ENCODE data around the gene CYP4A11.
"Not testable (repeated sequence)": the region's sequence is repeated elsewhere in the genome, so short reads cannot be mapped to it uniquely, and the experiment has no call there.

Gene CYP4A11

GRCh38 chr1:46942086-46942485 lies 810 bp upstream of the CYP4A11 start:
- no peaks in the 10 kb centered on the region for H3K36me3 Mint-ChIP-seq
- H3K4me3 Mint-ChIP-seq = no peak overlapping the region
- H3K27me3 Mint-ChIP-seq = no peaks in the 10 kb centered on the region
- H3K27ac Mint-ChIP-seq = no peak overlapping the region
- H3K9me3 Mint-ChIP-seq = no peaks in the 10 kb centered on the region
- ATAC-seq (replicated peaks) (no peak), DNase-seq (no peak)
- no peaks in the 10 kb centered on the region for H3K4me1 Mint-ChIP-seq

GRCh38 chr1:46940307-46940706 lies 969 bp downstream of the CYP4A11 start:
- DNase-seq = no peak
- no peak overlapping the region for H3K4me3 Mint-ChIP-seq
- no peak for ATAC-seq (replicated peaks)

DNA sequence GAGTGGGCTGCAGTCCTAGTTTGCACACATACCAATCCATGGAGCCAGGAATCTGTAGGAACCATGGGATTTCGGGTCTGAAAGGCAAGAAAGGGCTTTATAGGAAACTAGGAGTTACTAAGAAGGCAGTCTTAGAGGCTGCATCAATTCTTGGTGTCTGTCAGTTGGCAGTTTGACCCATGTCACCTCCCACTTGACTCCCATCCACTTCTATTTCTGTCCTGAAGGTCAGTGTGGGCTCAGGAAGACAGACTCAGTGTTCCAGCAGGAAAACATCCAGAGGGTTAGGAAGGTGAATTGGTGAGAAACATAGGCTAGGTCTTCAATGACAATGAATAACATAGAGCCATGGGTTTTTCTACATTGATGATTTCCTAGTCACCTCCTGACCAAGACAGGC lies 4.0 kb downstream of the CYP4A11 start:
- H3K4me1 Mint-ChIP-seq = no peaks in the 10 kb centered on the region
- no peak for DNase-seq
- H3K36me3 Mint-ChIP-seq = no peaks in the 10 kb centered on the region
- H3K27ac Mint-ChIP-seq = no peak overlapping the region
- ATAC-seq (replicated peaks) = no peak
- H3K4me3 Mint-ChIP-seq = no peak overlapping the region
- peaks cover 0 to 4% of the 10 kb centered on the region in 2 donors for H3K27me3 Mint-ChIP-seq
- H3K9me3 Mint-ChIP-seq = no peaks in the 10 kb centered on the region

More at GRCh38 chr1:46940307-46940706, 969 bp downstream of the CYP4A11 start:
- Mint-ChIP-seq H3K36me3 (no peaks in the 10 kb centered on the region), H3K9me3 (no peaks in the 10 kb centered on the region), H3K27me3 (peaks cover 0 to 4% of the 10 kb centered on the region in 2 donors), H3K4me1 (no peaks in the 10 kb centered on the region), H3K27ac (no peak overlapping the region)

DNA sequence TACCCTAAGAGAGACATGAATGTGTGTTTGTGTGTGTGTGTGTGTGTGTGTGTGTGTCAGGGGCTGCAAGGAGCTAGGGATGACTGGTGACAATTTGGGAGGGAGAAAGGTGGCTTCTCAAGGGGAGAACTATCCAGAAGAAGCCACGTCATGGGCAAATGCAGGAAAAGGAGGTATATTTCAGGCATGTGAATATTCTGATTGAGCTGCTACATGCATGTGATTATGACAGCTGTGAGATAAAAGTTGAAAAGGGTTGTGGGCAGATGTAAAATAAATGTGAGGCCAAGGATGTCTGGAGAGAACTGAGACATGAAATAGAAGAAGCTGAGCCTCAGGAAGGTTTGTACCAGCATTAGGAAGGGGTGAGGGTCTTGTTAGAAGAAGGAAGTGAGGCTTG lies 4.5 kb downstream of the CYP4A11 start:
- Mint-ChIP-seq H3K27me3 (peaks cover 0 to 4% of the 10 kb centered on the region in 2 donors), H3K36me3 (no peaks in the 10 kb centered on the region), H3K4me1 (no peaks in the 10 kb centered on the region), H3K27ac (no peak overlapping the region), H3K4me3 (no peak overlapping the region), H3K9me3 (no peaks in the 10 kb centered on the region)
- no peak for DNase-seq
- no peak for ATAC-seq (replicated peaks)

GRCh38 chr1:46934852-46935251 lies 6.4 kb downstream of the CYP4A11 start:
- H3K27me3 Mint-ChIP-seq = peaks cover 14 to 16% of the 10 kb centered on the region in 2 donors
- not testable (repeated sequence) for H3K4me1 Mint-ChIP-seq; H3K27ac Mint-ChIP-seq; H3K9me3 Mint-ChIP-seq; H3K36me3 Mint-ChIP-seq; ATAC-seq (replicated peaks); DNase-seq; H3K4me3 Mint-ChIP-seq

- H3K27me3 Mint-ChIP-seq = peaks cover 28 to 33% of the 10 kb centered on the region in 2 donors
- DNase-seq; ATAC-seq (replicated peaks); H3K4me1 Mint-ChIP-seq; H3K4me3 Mint-ChIP-seq; H3K9me3 Mint-ChIP-seq; H3K27ac Mint-ChIP-seq; H3K36me3 Mint-ChIP-seq: not testable (repeated sequence)
These were observed 9.3 kb downstream of the CYP4A11 start for GRCh38 chr1:46932020-46932419.

GRCh38 chr1:46931151-46931550 lies 10.1 kb downstream of the CYP4A11 start:
- H3K27ac Mint-ChIP-seq = no peak overlapping the region
- no peaks in the 10 kb centered on the region for H3K4me1 Mint-ChIP-seq

GRCh38 chr1:46927249-46927835 lies 13.9 kb downstream of the CYP4A11 start:
- no peak for DNase-seq
- no peaks in the 10 kb centered on the region for H3K4me1 Mint-ChIP-seq

More at GRCh38 chr1:46931151-46931550, 10.1 kb downstream of the CYP4A11 start:
- Mint-ChIP-seq H3K27me3 (peaks cover 29 to 32% of the 10 kb centered on the region in 2 donors), H3K4me3 (no peak overlapping the region), H3K36me3 (no peaks in the 10 kb centered on the region), H3K9me3 (no peaks in the 10 kb centered on the region)
- ATAC-seq (replicated peaks) (no peak), DNase-seq (no peak)

GRCh38 chr1:46910790-46911189 lies 30.5 kb downstream of the CYP4A11 start:
- no peaks in the 10 kb centered on the region for H3K36me3 Mint-ChIP-seq
- no peak overlapping the region for H3K4me3 Mint-ChIP-seq
- no peak for DNase-seq
- no peaks in the 10 kb centered on the region for H3K4me1 Mint-ChIP-seq
- H3K27me3 Mint-ChIP-seq = peaks cover 0 to 6% of the 10 kb centered on the region in 2 donors
- peaks cover 14 to 17% of the 10 kb centered on the region in 2 donors for H3K9me3 Mint-ChIP-seq
- no peak overlapping the region for H3K27ac Mint-ChIP-seq
- no peak for ATAC-seq (replicated peaks)

More at GRCh38 chr1:46927249-46927835, 13.9 kb downstream of the CYP4A11 start:
- ATAC-seq (replicated peaks) = no peak
- no peak overlapping the region for H3K27ac Mint-ChIP-seq
- no peak overlapping the region for H3K4me3 Mint-ChIP-seq
- H3K36me3 Mint-ChIP-seq = peaks cover 0 to 1% of the 10 kb centered on the region in 2 donors
- H3K27me3 Mint-ChIP-seq = peaks cover 40 to 50% of the 10 kb centered on the region in 2 donors
- peaks cover 11 to 15% of the 10 kb centered on the region in 2 donors for H3K9me3 Mint-ChIP-seq

DNA sequence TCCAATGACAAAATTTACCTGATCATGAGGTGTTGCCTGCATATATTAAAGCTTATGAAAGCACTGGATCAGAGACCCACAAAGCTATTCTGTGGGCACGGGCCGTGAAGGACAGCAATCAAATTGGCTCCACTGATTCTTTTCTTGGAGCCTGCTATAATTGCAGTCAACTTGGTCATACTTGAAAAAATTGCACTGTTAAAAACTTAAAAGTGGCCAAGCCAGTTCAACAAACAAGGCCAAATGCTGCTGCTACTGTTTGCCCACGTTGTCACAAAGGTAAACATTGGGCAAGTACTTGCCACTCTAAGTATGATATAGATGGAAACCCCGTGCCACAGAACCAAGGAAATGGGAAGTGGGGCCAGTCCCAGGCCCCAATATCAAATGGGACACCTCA lies 37.8 kb downstream of the CYP4A11 start:
- H3K4me1 Mint-ChIP-seq = no peaks in the 10 kb centered on the region
- peaks cover 5 to 12% of the 10 kb centered on the region in 2 donors for H3K27me3 Mint-ChIP-seq
- no peak overlapping the region for H3K4me3 Mint-ChIP-seq
- ATAC-seq (replicated peaks) = no peak
- H3K36me3 Mint-ChIP-seq = no peaks in the 10 kb centered on the region
- peaks cover 21 to 26% of the 10 kb centered on the region in 2 donors for H3K9me3 Mint-ChIP-seq
- DNase-seq = no peak
- H3K27ac Mint-ChIP-seq = no peak overlapping the region

- H3K4me3 Mint-ChIP-seq = no peak overlapping the region
- peaks cover 12 to 17% of the 10 kb centered on the region in 2 donors for H3K9me3 Mint-ChIP-seq
These were observed 40.9 kb downstream of the CYP4A11 start for GRCh38 chr1:46900401-46900800.

DNA sequence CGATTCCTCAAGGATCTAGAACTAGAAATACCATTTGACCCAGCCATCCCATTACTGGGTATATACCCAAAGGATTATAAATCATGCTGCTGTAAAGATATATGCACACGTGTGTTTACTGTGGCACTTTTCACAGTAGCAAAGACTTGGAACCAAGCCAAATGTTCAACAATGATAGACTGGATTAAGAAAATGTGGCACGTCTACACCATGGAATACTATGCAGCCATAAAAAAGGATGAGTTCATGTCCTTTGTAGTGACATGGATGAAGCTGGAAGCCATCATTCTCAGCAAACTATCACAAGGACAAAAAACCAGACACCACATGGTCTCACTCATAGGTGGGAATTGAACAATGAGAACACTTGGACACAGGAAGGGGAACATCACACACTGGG lies 59.6 kb downstream of the CYP4A11 start:
- not testable (repeated sequence) for H3K4me1 Mint-ChIP-seq; H3K27ac Mint-ChIP-seq; H3K9me3 Mint-ChIP-seq; H3K27me3 Mint-ChIP-seq; H3K4me3 Mint-ChIP-seq; H3K36me3 Mint-ChIP-seq; DNase-seq; ATAC-seq (replicated peaks)

More at GRCh38 chr1:46900401-46900800, 40.9 kb downstream of the CYP4A11 start:
- no peaks in the 10 kb centered on the region for H3K36me3 Mint-ChIP-seq
- no peak overlapping the region for H3K27ac Mint-ChIP-seq
- ATAC-seq (replicated peaks) (no peak), DNase-seq (no peak)
- H3K27me3 Mint-ChIP-seq = peaks cover 5 to 15% of the 10 kb centered on the region in 2 donors
- H3K4me1 Mint-ChIP-seq = no peaks in the 10 kb centered on the region

All from stimulated activated naive B cell treated with anti-CD40 and anti-IgM and Interleukin-4, amounts not matched to agents 10 μg/mL and 1 μg/mL and 100 μg/mL, for 72 hours (primary cell).